ENCODE measurements around the gene SFR1.
"Not testable (repeated sequence)": the region's sequence is repeated elsewhere in the genome, so short reads cannot be mapped to it uniquely, and the experiment has no call there.

The SFR1 gene

GRCh38 chr10:104109908-104110662 is 11.9 kb upstream of the SFR1 start:
- DNase-seq: no peak

GRCh38 chr10:104113376-104113956 is 8.5 kb upstream of the SFR1 start:
- no peak for DNase-seq

- peak; percentile 44 for DNase-seq
Measured at GRCh38 chr10:104117839-104118323, 4.1 kb upstream of the SFR1 start.

- DNase-seq: no peak
Measured at GRCh38 chr10:104119996-104120395, 2.0 kb upstream of the SFR1 start.

- DNase-seq: no peak
Measured at GRCh38 chr10:104120512-104120902, 1.5 kb upstream of the SFR1 start.

GRCh38 chr10:104120903-104121484 is 977 bp upstream of the SFR1 start:
- peak; percentile 86 for DNase-seq

- DNase-seq: peak; percentile 84
Measured at GRCh38 chr10:104122225-104123107, 495 bp downstream of the SFR1 start.

- peak; percentile 65 for DNase-seq
Measured at GRCh38 chr10:104123397-104123796, 1.4 kb downstream of the SFR1 start.

- DNase-seq: peak; percentile 14
Measured at GRCh38 chr10:104127411-104127810, 5.4 kb downstream of the SFR1 start.

GRCh38 chr10:104128214-104128613 is 6.2 kb downstream of the SFR1 start:
- no peak for DNase-seq

- DNase-seq: no peak
Measured at GRCh38 chr10:104130041-104130440, 8.1 kb downstream of the SFR1 start.

GRCh38 chr10:104138131-104138530 is 16.2 kb downstream of the SFR1 start:
- DNase-seq: no peak

- no peak for DNase-seq
Measured at GRCh38 chr10:104139221-104139620, 17.2 kb downstream of the SFR1 start.

GRCh38 chr10:104142081-104142480 is 20.1 kb downstream of the SFR1 start:
- no peak for DNase-seq

GRCh38 chr10:104143829-104144228 is 21.9 kb downstream of the SFR1 start:
- no peak for DNase-seq

GRCh38 chr10:104144931-104145330 is 23.0 kb downstream of the SFR1 start:
- DNase-seq: no peak

GRCh38 chr10:104146882-104147281 is 24.9 kb downstream of the SFR1 start:
- no peak for DNase-seq

GRCh38 chr10:104150139-104150538 is 28.2 kb downstream of the SFR1 start:
- no peak for DNase-seq

GRCh38 chr10:104151737-104152136 is 29.8 kb downstream of the SFR1 start:
- no peak for DNase-seq

GRCh38 chr10:104155591-104155990 is 33.6 kb downstream of the SFR1 start:
- no peak for DNase-seq

- DNase-seq: no peak
Measured at GRCh38 chr10:104170610-104171254, 48.8 kb downstream of the SFR1 start.

- not testable (repeated sequence) for DNase-seq
Measured at GRCh38 chr10:104174136-104174535, 52.2 kb downstream of the SFR1 start.
